Measurements from ENCODE around the gene PRPF38A.
"Not testable (repeated sequence)": the region's sequence is repeated elsewhere in the genome, so short reads cannot be mapped to it uniquely, and the experiment has no call there.

The PRPF38A gene

GRCh38 chr1:52404116-52404974, at the start of gene PRPF38A, which contains the start of gene ORC1:
Gene PRPF38A (plus strand): TSS chr1:52404602. CDS start chr1:52404750, 148 bp downstream.
Gene ORC1 (minus strand): TSS chr1:52404423. CDS start chr1:52402223, 2,200 bp downstream.
- peak; percentile 98 to 99 for DNase-seq

- DNase-seq: no peak
Measured at GRCh38 chr1:52355436-52355835, 49.0 kb upstream of the PRPF38A start.

GRCh38 chr1:52355847-52356505, 48.4 kb upstream of the PRPF38A start:
- no peak for DNase-seq

- no peak for DNase-seq
Measured at GRCh38 chr1:52356818-52357355, 47.5 kb upstream of the PRPF38A start.

DNA sequence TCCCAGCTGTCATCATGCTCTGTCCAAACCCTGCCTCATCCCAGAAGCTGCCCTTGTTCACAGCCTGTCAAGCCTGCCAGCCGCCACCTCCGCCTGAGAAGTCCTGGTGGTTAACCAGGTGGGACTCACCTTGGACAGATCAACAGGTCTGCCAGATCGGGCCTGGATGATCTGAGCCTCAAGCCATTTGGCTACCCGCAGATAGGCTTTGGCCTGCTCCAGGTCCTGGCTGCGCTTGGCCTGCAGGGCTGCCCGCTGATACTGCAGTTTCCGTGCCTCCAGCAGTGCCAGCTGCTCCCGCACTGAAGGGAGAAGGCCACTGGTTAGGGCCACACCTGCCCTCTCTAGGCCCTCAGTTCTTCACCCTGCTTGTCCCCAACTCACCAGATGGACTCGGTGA, 47.0 kb upstream of the PRPF38A start:
- no peak for DNase-seq

GRCh38 chr1:52358851-52359497, 45.4 kb upstream of the PRPF38A start:
- DNase-seq: no peak

DNA sequence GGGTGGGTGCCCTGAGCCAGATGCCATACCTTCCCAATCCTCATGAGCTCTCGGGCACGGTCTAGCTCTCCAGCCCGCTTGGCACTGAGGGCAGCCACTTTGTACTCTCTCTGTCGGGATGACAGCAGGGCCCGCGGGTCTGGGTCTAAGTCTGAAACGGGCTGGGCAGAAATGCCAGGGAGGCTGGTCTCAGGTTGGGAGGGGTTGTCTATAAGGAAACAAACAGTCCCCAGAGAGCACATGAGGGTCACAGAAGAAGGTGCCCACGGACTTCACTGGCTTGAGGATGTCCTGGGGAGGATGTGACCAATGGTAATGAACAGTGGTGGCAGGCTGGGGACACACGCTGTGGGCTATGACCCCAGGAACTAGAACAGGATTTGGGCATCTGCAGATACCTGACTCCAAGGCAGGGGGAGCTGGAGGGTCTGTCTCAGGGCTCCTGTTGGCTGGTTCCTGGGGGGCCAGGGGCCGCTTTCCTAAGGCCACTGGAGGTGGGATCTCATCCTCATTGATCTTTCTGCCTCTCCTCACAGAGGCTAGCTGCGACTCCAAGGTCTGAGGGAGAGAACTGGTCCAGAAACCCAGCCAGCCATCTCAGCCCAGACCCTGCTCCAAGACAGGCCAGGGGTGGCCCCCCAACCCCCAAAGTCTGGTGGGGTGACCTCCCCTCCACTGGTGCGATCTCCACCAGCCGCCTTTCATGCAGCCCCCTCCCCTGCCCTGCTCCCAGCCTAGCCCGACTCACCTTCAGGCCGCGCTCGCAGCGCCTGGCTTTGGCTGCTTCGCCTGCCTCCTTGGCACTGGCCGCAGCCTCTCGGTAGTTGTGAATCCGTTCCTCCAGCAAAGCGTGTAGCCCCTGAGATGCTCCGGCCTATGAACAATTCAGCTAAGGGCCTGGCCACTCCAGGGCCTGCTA, 44.5 kb upstream of the PRPF38A start:
- DNase-seq: no peak

GRCh38 chr1:52360595-52360968, 43.8 kb upstream of the PRPF38A start:
- no peak for DNase-seq

- DNase-seq: peak in 1 of 2 experiments; percentile 34
Measured at GRCh38 chr1:52364235-52364839, 40.1 kb upstream of the PRPF38A start.

GRCh38 chr1:52365071-52365745, 39.2 kb upstream of the PRPF38A start:
- peak in 1 of 2 experiments; percentile 58 for DNase-seq

DNA sequence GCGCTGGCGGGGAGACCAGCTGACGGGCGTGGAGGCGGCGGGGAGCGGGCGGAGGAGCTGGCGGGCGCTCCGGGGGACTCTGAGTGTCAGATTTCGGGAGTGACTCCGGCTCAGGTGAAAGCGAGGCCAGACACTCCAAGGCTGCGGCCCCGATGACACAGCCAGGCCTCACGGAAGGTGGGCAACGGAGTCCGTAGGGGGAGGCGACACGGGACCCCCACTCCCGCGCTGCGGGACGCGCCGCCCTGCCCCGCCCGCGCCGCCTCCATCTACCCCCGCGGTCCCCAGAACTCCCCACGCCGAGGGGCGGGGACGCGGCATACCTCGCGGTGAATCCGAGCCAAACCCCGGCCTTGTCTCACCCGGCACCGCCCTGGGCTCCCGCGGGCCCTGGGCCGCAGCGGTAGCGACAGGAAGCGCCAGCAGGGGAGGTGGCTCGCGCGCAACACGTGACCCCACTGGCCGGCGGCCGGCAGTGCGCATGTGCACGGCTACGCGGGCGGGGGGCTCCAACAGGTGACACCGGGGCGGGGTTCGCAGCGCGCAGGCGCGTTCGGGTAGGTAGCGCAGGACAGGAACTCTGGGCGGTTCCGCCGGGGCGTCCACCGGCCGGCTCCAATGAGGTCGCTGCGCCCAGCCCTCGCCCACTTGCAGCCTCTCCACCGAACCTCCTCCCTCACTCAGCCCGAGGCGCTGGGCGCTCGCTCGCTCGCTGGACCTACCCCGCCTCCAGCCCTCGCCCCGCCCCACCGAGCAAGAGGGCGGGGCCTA, 38.5 kb upstream of the PRPF38A start, which contains the start of gene CC2D1B:
TSS of gene CC2D1B (minus strand) at position 460 of the 771 bp plus-strand sequence. CDS start 1,585 bp downstream, outside the sequence.
- peak; percentile 99 for DNase-seq

- no peak for DNase-seq
Measured at GRCh38 chr1:52366517-52366827, 37.9 kb upstream of the PRPF38A start.

DNA sequence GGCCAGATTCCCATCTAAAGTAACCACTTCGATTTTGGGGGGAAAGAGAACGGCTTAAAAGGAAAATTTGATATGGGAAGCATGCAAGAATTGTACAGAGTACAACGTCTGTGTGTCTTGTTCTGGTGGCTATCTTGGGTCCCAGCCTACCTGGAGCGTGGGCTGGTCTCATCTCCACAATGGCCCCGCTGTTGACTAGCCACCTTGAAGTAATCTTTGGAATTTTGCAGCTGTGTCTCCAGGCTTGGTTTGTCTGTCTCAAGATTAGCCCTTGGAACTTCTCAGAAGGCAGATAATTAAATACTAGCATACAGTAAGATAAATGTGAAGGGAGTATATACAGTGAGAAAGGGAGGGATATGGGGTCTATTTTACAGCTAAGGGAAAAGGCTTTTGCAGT, 37.1 kb upstream of the PRPF38A start:
- no peak for DNase-seq

DNA sequence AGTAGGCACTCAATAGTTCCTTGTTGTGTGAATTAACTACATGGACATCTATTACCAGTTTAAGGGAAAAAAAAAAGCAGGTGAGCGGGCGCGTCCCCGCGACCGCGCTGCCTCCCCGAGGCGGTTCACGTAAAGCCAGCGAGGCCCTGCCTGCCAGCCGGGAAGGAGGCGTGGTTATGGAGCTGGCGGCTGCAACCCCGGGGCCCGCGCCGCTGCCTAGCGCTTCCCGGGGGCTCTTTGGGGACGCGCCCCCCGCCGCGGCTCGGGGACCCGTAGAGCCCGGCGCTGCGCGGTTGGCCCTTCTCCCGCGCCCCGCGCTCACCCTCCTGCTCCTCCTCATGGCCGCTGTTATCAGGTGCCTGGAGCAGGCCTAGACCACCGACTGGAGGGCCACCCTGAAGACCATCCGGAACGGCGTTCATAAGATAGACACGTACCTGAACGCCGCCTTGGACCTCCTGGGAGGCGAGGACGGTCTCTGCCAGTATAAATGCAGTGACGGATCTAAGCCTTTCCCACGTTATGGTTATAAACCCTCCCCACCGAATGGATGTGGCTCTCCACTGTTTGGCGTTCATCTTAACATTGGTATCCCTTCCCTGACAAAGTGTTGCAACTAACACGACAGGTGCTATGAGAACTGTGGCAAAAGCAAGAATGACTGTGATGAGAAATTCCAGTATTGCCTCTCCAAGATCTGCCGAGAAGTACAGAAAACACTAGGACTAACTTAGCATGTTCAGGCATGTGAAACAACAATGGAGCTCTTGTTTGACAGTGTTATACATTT, 35.8 kb upstream of the PRPF38A start:
- peak; percentile 52 to 72 for DNase-seq

DNA sequence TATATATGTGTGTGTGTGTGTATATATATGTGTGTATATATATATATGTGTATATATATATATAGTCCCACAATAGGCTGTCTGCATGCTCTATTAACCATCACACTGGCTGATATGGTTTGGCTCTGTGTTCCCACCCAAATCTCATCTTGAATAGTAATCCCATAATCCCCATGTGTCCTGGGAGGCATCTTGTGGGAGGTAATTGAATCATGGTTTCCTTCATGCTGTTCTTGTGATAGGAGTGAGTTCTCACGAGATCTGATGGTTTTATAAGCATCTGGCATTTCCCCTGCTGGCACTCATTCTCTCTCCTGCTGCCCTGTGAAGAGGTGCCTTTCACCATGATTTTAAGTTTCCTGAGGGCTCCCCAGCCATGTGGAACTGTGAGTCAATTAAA, 34.6 kb upstream of the PRPF38A start:
- DNase-seq: not testable (repeated sequence)

GRCh38 chr1:52385376-52385775, 19.0 kb upstream of the PRPF38A start:
- no peak for DNase-seq

DNA sequence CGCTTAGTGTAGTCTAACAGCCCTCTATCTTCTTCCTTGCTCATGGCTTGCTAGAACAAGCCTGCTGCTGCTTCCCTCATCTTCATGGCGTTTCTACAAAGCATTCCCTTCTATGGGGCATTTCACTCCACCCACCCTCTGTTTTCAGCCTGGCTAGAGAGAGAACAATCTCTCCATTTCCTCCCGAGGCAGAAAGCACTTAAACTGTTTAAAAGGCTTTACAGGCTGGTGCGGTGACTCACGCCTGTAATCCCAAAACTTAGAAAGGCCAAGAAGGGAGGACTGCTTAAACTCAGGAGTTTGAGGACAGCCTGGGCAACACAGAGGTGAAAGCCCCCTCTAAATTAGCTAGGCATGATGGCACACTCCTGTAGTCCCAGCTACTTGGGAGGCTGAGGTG, 17.9 kb upstream of the PRPF38A start:
- DNase-seq: no peak

DNA sequence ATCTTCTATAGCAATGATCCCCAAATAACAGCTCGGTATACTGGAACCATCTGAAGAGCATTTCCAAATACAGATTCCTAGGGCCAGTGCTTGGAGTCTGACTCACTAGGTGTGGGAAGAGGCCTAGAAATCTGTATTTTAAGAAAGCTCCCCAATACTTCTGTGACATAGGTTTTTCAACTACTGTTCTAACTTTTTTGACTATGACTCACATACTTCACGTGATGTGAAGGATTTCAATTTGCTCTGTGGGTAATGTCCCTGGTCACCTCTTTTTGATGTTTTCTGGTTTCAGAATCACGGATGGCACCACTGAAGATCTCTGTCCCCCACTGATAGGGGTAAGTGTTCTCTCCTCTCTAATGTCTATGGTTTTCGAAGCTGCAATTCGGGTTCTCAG, 11.2 kb upstream of the PRPF38A start:
- DNase-seq: no peak

DNA sequence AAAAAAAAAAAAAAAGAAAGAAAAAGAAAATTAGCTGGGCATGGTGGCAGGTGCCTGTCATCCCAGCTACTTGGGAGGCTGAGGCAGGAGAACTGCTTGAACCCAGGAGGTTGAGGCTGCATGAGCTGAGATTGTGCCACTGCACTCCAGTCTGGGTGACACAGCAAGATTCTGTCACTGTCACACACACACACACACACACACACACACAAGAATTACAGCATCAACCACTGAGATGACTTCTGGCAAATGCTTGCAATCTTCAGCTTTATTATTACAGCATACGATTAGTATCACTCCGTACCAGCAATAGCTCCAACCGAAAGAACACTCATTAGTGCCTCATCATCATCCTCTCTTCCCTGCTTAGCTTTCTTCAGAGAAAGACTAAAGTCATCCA, 4.8 kb upstream of the PRPF38A start:
- no peak for DNase-seq

GRCh38 chr1:52400131-52400530, 4.3 kb upstream of the PRPF38A start:
- no peak for DNase-seq
